Stimulated activated CD8-positive, alpha-beta memory T cell treated with anti-CD3 and anti-CD28 coated beads, Interleukin-4, amount 100 ng/mL, for 24 hours (primary cell): ENCODE data around the gene FLYWCH2.

ENCODE experiments used
- DNase-seq: peaks from one replicate; pipeline ENCODE4 v3.0.0-alpha.2; 2020; ENCODE audit warnings: low read depth

The FLYWCH2 gene

GRCh38 chr16:2883458-2883908, 468 bp downstream of the FLYWCH2 start:
- no peak for DNase-seq

- DNase-seq: no peak
These were observed 1.0 kb downstream of the FLYWCH2 start for GRCh38 chr16:2884041-2884451.

GRCh38 chr16:2894231-2894630, 11.2 kb downstream of the FLYWCH2 start:
- DNase-seq: no peak

- DNase-seq: no peak
These were observed 12.8 kb downstream of the FLYWCH2 start for GRCh38 chr16:2895813-2896212.

GRCh38 chr16:2896480-2897010, 13.5 kb downstream of the FLYWCH2 start:
- DNase-seq: no peak

- DNase-seq: no peak
These were observed 14.1 kb downstream of the FLYWCH2 start for GRCh38 chr16:2897110-2897509.

- no peak for DNase-seq
These were observed 16.0 kb downstream of the FLYWCH2 start for GRCh38 chr16:2898831-2899563.

GRCh38 chr16:2899564-2900072, 16.6 kb downstream of the FLYWCH2 start:
- no peak for DNase-seq

GRCh38 chr16:2900526-2901075, 17.6 kb downstream of the FLYWCH2 start:
- DNase-seq: no peak

GRCh38 chr16:2902337-2903130, 19.5 kb downstream of the FLYWCH2 start:
- DNase-seq: no peak

- DNase-seq: peak; percentile 65
These were observed 21.3 kb downstream of the FLYWCH2 start for GRCh38 chr16:2904100-2904921.

GRCh38 chr16:2904922-2905240, 21.9 kb downstream of the FLYWCH2 start:
- DNase-seq: no peak

GRCh38 chr16:2905241-2905987, 22.4 kb downstream of the FLYWCH2 start:
- DNase-seq: peak; percentile 89

- DNase-seq: no peak
These were observed 23.0 kb downstream of the FLYWCH2 start for GRCh38 chr16:2905988-2906387.

GRCh38 chr16:2907084-2907753, 24.2 kb downstream of the FLYWCH2 start:
- DNase-seq: peak; percentile 35

- no peak for DNase-seq
These were observed 27.5 kb downstream of the FLYWCH2 start for GRCh38 chr16:2910441-2910969.

- peak; percentile 97 for DNase-seq
These were observed 28.8 kb downstream of the FLYWCH2 start, which contains the start of gene FLYWCH1 for GRCh38 chr16:2911638-2912329. FLYWCH1 (plus strand) TSS chr16:2911931; CDS start chr16:2929686, 17,755 bp downstream.

GRCh38 chr16:2912330-2913199, 29.6 kb downstream of the FLYWCH2 start:
- DNase-seq: no peak
